Activated CD8-positive, alpha-beta T cell treated with anti-CD3 and anti-CD28 coated beads for 36 hours (primary cell): ENCODE data around the gene HOXC5. TPM values are rescaled to one million over a fixed set of nuclear protein-coding genes. Genes with fewer than 3 reads are reported as not detected.

ENCODE experiments used
- ATAC-seq: fragments of 200-7000 bp; cut with Tn5 transposase; one replicate; pipeline ENCODE4 v1.10.0; 2021; ENCODE audit warnings: mild to moderate bottlenecking, moderate library complexity
- CTCF ChIA-PET: fragments of 350-600 bp; sonication (Branson Sonifier 250); formaldehyde crosslinking; loops from one replicate; lab custom pipeline; 2021; ENCODE audit warnings: antibody characterized with exemption; lab: Charles Lee
- POLR2A ChIA-PET: fragments of 350-600 bp; sonication (Branson Sonifier 250); formaldehyde crosslinking; loops from one replicate; lab custom pipeline; 2021; ENCODE audit warnings: antibody characterized with exemption; lab: Charles Lee
- DNase-seq: peaks from one replicate; pipeline ENCODE4 v3.0.0-alpha.2; 2020
- H3K27ac Mint-ChIP-seq: one replicate; pipeline ENCODE4 v1.8.0; 2021; ENCODE audit warnings: mild to moderate bottlenecking, mixed read lengths
- H3K27me3 Mint-ChIP-seq: one replicate; pipeline ENCODE4 v1.8.0; 2021; ENCODE audit warnings: mixed read lengths
- H3K36me3 Mint-ChIP-seq: one replicate; pipeline ENCODE4 v1.8.0; 2021; ENCODE audit warnings: low read depth, mixed read lengths
- H3K4me1 Mint-ChIP-seq: one replicate; pipeline ENCODE4 v1.8.0; 2021; ENCODE audit warnings: low read depth, mixed read lengths
- H3K4me3 Mint-ChIP-seq: one replicate; pipeline ENCODE4 v1.8.0; 2021; ENCODE audit warnings: mild to moderate bottlenecking, moderate library complexity, mixed read lengths
- H3K9me3 Mint-ChIP-seq: one replicate; pipeline ENCODE4 v1.8.0; 2021; ENCODE audit warnings: mixed read lengths
- intact Hi-C: fragments of 100-400 bp; cut with micrococcal nuclease; formaldehyde crosslinking; loops from one replicate; pipeline ENCODE4 v1.10.0; 2022
- total RNA-seq, 2 experiments: library from RNA; stranded (reverse); gene quantifications; one replicate each; pipeline ENCODE4 v1.2.3, GENCODE V29; 2021
- TF ChIP-seq, protein P1 (sequence below): fragments of 200-600 bp; IDR thresholded peaks from one replicate; pipeline ENCODE4 v1.8.0; 2022; ENCODE audit warnings: antibody characterized with exemption, mild to moderate bottlenecking

HOXC5 gene
- total RNA-seq, 2 experiments from 2014 or later: not detected

DNA sequence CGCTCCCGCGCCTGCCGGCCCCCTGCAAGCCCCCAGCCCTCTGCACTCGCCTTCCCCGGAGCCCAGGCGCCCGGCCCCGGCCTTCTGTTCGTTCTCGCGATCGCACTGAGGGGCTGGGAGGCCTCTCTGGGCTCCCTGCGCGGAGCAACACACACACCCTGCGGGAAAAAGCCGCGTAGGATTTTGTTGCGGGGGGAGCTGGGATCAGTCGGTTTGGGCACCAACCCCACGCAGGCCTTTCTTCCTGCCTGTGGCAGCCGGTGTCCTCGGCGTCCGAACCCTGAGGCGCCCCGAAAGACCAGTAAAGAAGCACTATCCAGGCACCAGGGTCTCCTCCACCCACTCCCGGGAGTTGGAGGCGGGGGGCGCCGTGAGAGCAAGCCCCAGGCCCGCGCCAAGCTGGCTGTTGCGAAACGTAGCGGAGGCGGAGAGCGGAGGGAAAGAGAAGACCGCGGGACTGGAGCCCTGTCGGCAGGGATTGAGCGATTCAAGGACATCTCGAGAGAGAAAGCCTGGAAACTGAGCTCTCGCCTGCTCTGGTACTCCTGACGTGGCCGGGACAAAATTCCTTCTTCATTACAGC is 1.9 kb upstream of the HOXC5 start:
- intact Hi-C loops: no loop called here
- ChIA-PET CTCF (interaction anchor here (0.8 to 5.6 kb wide), 16 partner anchors 9 to 183 kb away, joined by 3 to 140 read pairs (median 20); partner anchors contain the start of genes HOXC10, HOXC4 and SMUG1), POLR2A (interaction anchor here (0.6 kb wide), 1 partner anchor 152 kb away, joined by 3 read pairs; no protein-coding TSS in a partner anchor)
- Mint-ChIP-seq H3K27me3 (peaks cover 71% of the 10 kb centered on the region), H3K27ac (no peak overlapping the region), H3K4me1 (peaks cover 21% of the 10 kb centered on the region), H3K4me3 (no peak overlapping the region), H3K9me3 (no peaks in the 10 kb centered on the region), H3K36me3 (no peaks in the 10 kb centered on the region)
- ATAC-seq (no peak), DNase-seq (no peak)
- TF ChIP-seq, protein P1, sequence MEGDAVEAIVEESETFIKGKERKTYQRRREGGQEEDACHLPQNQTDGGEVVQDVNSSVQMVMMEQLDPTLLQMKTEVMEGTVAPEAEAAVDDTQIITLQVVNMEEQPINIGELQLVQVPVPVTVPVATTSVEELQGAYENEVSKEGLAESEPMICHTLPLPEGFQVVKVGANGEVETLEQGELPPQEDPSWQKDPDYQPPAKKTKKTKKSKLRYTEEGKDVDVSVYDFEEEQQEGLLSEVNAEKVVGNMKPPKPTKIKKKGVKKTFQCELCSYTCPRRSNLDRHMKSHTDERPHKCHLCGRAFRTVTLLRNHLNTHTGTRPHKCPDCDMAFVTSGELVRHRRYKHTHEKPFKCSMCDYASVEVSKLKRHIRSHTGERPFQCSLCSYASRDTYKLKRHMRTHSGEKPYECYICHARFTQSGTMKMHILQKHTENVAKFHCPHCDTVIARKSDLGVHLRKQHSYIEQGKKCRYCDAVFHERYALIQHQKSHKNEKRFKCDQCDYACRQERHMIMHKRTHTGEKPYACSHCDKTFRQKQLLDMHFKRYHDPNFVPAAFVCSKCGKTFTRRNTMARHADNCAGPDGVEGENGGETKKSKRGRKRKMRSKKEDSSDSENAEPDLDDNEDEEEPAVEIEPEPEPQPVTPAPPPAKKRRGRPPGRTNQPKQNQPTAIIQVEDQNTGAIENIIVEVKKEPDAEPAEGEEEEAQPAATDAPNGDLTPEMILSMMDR: no peak

DNA sequence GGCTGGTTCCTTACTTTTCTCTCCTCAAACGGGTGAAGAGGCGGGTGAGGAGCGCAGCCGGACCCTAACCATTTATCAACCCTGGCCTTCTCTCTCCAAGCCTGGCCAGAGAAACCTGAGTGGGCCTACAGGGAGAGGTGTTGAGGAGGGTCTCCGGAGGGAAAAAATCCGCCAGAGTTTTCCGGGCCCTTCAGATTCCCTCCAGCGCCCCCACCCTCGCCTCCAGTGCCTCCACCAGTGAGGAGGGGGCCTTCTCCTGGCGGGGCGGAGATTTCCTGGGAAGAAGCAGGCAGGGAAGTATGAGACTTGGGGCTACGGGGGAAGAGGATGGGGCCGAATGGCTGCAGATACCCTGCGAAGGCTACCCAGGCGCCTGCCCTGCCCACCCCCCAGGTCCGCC is 1.4 kb upstream of the HOXC5 start:
- H3K36me3 Mint-ChIP-seq: no peaks in the 10 kb centered on the region
- no peak for ATAC-seq
- H3K27ac Mint-ChIP-seq: no peak overlapping the region
- H3K27me3 Mint-ChIP-seq: peaks cover 71% of the 10 kb centered on the region
- DNase-seq: no peak
- ChIA-PET POLR2A (interaction anchor here (0.6 kb wide), 1 partner anchor 152 kb away, joined by 3 read pairs; no protein-coding TSS in a partner anchor), CTCF (interaction anchor here (1.0 to 5.6 kb wide), 20 partner anchors 9 to 274 kb away, joined by 3 to 140 read pairs (median 12); partner anchors contain the start of genes HOXC10, HOXC4, HOXC9 and SMUG1)
- peaks cover 21% of the 10 kb centered on the region for H3K4me1 Mint-ChIP-seq
- TF ChIP-seq, protein P1: no peak
- no peak overlapping the region for H3K4me3 Mint-ChIP-seq
- intact Hi-C loops: no loop called here
- no peaks in the 10 kb centered on the region for H3K9me3 Mint-ChIP-seq

DNA sequence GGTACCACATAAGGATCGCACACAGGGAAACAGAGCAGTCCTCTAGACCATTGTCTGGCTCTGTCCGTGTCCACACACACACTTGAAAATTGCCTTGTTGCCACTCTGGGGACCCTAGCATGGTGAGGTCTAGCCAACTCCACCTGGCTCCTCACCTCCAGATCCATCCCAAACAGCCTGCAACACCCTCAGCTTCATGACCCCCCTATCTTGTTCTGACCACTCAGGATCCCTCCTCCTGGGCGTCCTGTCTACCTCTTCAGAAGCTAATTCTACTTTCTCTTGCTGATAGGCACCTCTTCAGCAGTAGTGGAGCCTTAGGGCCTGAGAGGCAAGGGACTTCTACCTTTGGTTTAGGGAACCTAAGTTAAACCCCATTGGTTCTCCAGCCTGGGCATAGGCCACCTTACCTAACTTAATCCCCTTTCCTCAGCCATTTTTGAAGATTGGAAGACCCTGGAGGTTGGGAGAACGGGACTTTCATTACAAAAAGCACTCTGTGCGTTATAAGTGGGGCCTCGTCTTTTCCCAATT is 697 bp upstream of the HOXC5 start:
- no peaks in the 10 kb centered on the region for H3K36me3 Mint-ChIP-seq
- ChIA-PET POLR2A (no interaction called here), CTCF (interaction anchor here (0.6 to 5.6 kb wide), 45 partner anchors 8 to 1112 kb away, joined by 3 to 140 read pairs (median 5); partner anchors contain the start of genes HOXC10, HOXC4, HOXC8 and HOXC9)
- TF ChIP-seq, protein P1: no peak
- H3K27ac Mint-ChIP-seq: no peak overlapping the region
- intact Hi-C loops: loop anchor here (2.0 kb wide), 1 partner anchor 159 kb away; no protein-coding TSS in a partner anchor
- ATAC-seq: no peak
- H3K4me1 Mint-ChIP-seq: peaks cover 18% of the 10 kb centered on the region
- H3K4me3 Mint-ChIP-seq: no peak overlapping the region
- H3K27me3 Mint-ChIP-seq: peaks cover 68% of the 10 kb centered on the region
- DNase-seq: no peak
- no peaks in the 10 kb centered on the region for H3K9me3 Mint-ChIP-seq

DNA sequence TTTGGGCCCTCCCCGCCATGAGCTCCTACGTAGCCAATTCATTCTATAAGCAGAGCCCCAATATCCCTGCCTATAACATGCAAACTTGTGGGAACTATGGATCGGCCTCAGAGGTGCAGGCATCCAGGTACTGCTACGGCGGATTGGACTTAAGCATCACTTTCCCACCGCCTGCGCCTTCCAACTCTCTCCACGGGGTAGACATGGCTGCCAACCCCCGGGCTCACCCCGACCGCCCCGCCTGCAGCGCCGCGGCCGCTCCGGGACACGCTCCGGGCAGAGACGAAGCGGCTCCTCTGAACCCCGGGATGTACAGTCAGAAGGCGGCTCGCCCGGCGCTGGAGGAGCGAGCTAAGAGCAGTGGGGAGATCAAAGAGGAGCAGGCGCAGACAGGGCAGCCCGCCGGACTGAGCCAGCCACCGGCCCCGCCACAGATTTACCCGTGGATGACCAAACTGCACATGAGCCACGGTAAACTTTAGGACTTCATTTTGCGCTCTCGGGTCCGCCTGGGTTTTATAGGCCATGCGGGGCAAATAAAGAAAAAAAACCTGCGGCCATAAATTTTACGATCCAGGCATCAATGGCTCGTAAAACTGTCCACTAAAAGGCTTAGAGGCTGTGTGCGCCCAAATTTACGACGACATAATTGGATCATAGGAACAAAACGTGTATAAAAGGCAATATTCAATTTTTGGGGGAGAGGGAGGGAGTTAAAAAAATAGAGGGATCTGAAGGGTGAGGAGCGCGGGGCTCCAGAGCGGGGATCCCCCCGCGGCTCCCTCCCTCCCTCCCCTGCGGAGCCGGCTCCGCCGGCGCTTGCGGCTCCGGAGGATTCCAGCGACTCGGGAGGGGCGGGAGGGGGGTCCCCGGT is 493 bp downstream of the HOXC5 start:
- intact Hi-C loops: loop anchor here (2.0 kb wide), 1 partner anchor 157 kb away; no protein-coding TSS in a partner anchor

More for the DNA sequence above, 493 bp downstream of the HOXC5 start:
- no peaks in the 10 kb centered on the region for H3K36me3 Mint-ChIP-seq
- ChIA-PET POLR2A (interaction anchor here (0.7 to 1.0 kb wide), 2 partner anchors 20 to 151 kb away, joined by 3 to 4 read pairs; partner anchors contain the start of gene HOXC4), CTCF (interaction anchor here (0.7 to 5.6 kb wide), 37 partner anchors 7 to 276 kb away, joined by 3 to 140 read pairs (median 5); partner anchors contain the start of genes HOXC10, HOXC4, HOXC9 and SMUG1)
- peak; percentile 26 for ATAC-seq
- H3K4me1 Mint-ChIP-seq: peaks cover 18% of the 10 kb centered on the region
- H3K9me3 Mint-ChIP-seq: no peaks in the 10 kb centered on the region
- peak overlapping the region; percentile 32 for H3K4me3 Mint-ChIP-seq
- DNase-seq: no peak
- H3K27ac Mint-ChIP-seq: no peak overlapping the region
- TF ChIP-seq, protein P1: no peak
- peaks cover 65% of the 10 kb centered on the region for H3K27me3 Mint-ChIP-seq
